GM21447 (cell line): ENCODE measurements around the gene IGF2BP3.

ENCODE experiments used
- ATAC-seq: cut with Tn5 transposase; IDR thresholded peaks from one replicate; pipeline ENCODE4 v1.9.1; 2021; ENCODE audit not compliant: unreplicated experiment

IGF2BP3 gene

DNA sequence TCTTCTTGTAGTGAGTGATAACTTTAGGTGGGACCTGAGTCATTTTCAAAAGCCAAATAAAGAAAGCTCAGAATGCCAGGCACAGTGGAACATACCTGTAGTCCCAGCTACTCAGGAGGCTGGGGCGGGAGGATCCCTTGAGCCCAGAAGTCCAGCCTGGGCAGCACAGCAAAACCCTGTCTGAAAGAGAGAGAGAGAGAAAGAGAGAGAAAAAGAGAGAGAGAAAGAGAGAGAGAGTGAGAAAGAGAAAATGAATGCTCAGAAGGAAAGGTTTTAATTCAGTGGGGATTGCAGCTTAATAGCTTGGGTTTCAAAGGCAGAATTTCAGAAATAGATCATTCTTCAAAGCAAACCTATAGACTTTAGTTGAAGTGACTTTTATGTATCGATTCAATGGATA lies 198.0 kb downstream of the IGF2BP3 start:
- ATAC-seq, result no peak

DNA sequence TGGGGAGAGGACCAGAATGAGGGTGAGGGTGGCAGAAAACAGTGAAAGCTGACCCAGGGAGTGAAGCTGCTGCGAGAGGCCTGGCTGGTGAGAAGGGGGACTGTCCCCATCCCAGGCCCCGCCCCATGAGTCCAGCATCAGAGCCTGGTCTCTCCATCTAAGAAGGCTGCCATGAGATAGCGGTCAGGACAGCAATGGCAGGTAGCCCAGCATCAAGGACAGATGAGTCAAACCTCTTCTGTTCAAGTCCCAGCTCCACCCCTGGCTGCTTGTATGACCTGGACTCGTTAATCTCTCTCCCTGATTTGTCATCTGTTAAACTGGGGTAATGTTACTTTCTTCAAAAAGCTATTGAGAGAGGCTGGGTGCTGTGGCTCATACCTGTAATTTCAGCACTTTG lies 201.5 kb downstream of the IGF2BP3 start:
- ATAC-seq, result no peak

DNA sequence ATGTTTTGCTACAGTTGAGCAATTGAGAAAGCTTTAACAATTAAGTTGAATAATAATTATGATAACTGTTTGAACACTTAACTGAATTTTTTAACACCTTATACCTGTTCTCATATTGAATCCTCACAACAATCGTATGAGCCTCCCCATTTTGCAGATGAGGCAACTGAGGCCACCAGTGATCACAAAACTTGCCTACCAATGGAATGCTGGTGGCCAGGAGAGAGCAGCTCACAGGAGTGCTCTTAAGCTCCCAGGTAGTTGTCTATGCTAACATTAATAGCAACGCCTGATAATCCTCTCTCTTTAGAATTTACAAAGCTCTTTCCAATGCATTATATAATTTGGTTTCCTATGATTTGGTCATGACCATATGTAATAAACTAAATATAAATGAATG lies 202.1 kb downstream of the IGF2BP3 start:
- no peak for ATAC-seq

DNA sequence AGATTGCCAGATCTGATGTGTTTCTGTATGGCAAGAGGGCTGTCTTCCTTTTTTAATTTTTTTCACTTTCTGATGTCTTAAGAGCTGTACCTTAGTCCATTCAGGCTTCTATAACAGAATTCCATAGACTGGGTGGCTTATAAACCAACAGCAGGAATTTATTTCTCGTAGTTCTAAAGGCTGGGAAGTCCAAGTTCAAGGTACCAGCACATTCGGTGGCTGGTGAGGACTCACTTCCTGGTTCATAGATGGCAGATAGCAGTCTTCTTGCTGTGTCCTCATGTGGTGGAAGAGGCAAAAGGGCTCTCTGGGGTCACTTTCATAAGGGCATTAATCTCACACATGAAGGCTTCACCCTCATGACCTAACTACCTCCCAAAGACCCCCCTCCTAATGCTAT lies 202.9 kb downstream of the IGF2BP3 start:
- no peak for ATAC-seq

DNA sequence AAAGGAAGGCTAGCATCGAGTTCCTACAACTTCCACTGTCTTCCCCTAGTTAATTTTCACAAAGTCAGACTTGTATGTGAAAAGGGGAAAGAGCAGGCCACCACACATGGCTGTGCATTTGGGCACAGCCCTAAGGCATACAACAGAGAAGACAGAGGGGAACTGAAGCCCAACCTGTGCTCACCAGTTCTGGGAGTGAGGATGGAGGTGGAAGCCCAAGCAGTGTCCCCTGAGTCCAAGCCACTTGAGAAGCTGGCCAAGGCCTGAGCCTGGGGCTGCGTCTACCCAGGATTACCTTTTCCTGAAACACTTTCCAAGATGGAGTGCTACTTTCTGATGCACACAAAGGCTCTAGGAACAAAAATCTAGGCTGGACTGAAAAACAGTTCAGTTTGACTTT lies 203.4 kb downstream of the IGF2BP3 start:
- no peak for ATAC-seq

DNA sequence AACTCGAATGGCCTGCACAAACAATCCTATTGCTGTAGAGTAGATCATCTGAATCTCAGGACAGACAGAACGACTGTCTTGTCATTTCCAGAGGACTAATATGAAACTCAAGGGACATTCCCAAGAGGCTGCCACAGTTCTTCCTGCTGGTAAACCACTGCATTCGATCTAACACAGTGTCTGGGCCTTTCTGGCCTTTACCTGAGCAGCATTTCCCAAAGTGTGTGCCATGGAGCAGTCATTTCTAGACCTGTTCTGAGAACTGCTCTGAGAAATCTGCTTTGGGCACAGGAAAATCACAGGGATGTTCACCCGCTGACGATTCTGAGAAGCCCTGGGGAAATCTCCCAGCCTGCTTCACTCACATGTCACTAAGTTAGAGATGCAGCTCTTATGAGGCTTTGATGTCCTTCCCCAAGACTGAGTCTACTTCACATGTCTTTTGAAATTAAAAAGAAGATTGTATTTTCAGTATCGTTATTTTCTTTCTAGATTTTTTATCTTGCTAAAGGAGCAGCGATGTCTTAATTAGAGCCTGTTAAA lies 205.3 kb downstream of the IGF2BP3 start:
- no peak for ATAC-seq

DNA sequence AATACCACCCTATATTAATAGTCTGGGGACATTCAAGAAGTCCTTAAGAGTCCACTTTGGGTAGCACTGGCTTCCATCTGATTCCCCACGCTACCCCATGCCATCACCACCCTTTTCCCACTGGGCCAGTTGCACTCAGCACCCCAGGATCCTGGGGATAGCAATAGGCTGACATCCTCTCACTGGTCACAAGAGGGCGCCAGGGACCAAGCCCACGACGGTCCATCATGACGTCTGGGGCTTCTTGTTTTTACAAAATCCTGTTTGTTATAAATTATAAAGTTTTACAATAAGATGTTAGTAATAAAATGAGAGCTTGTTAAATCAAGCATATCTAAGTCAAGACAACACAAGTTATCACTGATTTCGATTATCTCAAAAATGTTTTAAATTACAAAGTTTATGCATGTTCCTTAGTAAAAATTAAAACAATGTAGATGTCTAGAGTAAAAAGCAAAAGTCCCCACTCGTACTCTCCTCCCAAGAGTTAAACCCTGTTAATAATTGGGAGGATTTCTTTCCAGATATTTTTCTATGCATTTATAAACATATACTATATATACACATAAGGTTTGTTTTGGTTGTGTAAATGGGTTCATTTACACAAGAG lies 208.3 kb downstream of the IGF2BP3 start:
- peak; percentile 85 for ATAC-seq

DNA sequence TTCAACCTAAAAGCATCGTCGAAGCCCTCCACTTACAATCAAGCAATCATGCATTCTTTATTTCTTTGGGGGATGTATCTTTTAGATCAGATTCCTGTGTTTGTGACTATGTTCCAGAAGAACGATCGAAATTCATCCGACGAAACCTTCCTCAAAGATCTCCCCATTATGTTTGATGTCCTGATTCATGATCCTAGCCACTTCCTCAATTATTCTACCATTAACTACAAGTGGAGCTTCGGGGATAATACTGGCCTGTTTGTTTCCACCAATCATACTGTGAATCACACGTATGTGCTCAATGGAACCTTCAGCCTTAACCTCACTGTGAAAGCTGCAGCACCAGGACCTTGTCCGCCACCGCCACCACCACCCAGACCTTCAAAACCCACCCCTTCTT lies 209.9 kb downstream of the IGF2BP3 start:
- no peak for ATAC-seq
